T-helper 1 cell treated with Interleukin-12 subunit alpha and Interleukin-12 subunit beta and Interleukin-4 antibody, amounts not matched to agents 30 μg/mL and 1 μg/mL, for 36 hours (primary cell): Measurements from ENCODE around the gene ACSM2B.
"Not testable (repeated sequence)": the region's sequence is repeated elsewhere in the genome, so short reads cannot be mapped to it uniquely, and the experiment has no call there.

Experiments used
- H3K27ac Mint-ChIP-seq: one replicate; pipeline ENCODE4 v1.8.0; 2021; ENCODE audit warnings: mild to moderate bottlenecking, mixed read lengths
- H3K27me3 Mint-ChIP-seq: one replicate; pipeline ENCODE4 v1.8.0; 2021; ENCODE audit warnings: low read depth, mixed read lengths
- H3K36me3 Mint-ChIP-seq: one replicate; pipeline ENCODE4 v1.8.0; 2021; ENCODE audit warnings: low read depth, mixed read lengths
- H3K4me1 Mint-ChIP-seq: one replicate; pipeline ENCODE4 v1.8.0; 2021; ENCODE audit warnings: low read depth, mixed read lengths
- H3K4me3 Mint-ChIP-seq: one replicate; pipeline ENCODE4 v1.8.0; 2021; ENCODE audit warnings: mild to moderate bottlenecking, moderate library complexity, mixed read lengths
- H3K9me3 Mint-ChIP-seq: one replicate; pipeline ENCODE4 v1.8.0; 2021; ENCODE audit warnings: mixed read lengths

Gene ACSM2B, protein sequence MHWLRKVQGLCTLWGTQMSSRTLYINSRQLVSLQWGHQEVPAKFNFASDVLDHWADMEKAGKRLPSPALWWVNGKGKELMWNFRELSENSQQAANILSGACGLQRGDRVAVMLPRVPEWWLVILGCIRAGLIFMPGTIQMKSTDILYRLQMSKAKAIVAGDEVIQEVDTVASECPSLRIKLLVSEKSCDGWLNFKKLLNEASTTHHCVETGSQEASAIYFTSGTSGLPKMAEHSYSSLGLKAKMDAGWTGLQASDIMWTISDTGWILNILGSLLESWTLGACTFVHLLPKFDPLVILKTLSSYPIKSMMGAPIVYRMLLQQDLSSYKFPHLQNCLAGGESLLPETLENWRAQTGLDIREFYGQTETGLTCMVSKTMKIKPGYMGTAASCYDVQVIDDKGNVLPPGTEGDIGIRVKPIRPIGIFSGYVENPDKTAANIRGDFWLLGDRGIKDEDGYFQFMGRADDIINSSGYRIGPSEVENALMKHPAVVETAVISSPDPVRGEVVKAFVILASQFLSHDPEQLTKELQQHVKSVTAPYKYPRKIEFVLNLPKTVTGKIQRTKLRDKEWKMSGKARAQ

DNA sequence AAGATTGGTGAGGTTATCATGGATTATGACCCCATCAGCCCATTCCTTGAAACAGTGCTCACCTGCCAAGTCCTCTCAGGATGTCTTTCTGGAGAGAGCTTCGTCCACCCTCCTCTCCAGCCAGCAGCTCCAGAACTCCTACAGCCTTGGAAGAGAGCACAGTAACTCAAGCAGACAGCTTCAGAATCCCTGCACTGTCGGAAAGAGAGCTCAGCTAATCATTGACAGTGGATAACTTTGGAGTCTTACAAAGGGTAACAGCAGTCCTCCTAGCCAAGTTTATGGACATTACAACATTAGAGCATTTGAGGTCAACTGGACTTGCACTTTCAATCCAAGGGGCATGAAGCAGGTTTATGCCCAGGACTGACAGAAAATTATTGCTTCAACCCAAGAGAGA, at the start of gene ACSM2B:
Gene ACSM2B, minus strand, starts transcription at position 223 of the 400 bp plus-strand sequence. CDS start 11,522 bp downstream, outside the sequence.
- not testable (repeated sequence) for H3K9me3 Mint-ChIP-seq, H3K4me1 Mint-ChIP-seq, H3K27ac Mint-ChIP-seq, H3K4me3 Mint-ChIP-seq, H3K36me3 Mint-ChIP-seq, H3K27me3 Mint-ChIP-seq

DNA sequence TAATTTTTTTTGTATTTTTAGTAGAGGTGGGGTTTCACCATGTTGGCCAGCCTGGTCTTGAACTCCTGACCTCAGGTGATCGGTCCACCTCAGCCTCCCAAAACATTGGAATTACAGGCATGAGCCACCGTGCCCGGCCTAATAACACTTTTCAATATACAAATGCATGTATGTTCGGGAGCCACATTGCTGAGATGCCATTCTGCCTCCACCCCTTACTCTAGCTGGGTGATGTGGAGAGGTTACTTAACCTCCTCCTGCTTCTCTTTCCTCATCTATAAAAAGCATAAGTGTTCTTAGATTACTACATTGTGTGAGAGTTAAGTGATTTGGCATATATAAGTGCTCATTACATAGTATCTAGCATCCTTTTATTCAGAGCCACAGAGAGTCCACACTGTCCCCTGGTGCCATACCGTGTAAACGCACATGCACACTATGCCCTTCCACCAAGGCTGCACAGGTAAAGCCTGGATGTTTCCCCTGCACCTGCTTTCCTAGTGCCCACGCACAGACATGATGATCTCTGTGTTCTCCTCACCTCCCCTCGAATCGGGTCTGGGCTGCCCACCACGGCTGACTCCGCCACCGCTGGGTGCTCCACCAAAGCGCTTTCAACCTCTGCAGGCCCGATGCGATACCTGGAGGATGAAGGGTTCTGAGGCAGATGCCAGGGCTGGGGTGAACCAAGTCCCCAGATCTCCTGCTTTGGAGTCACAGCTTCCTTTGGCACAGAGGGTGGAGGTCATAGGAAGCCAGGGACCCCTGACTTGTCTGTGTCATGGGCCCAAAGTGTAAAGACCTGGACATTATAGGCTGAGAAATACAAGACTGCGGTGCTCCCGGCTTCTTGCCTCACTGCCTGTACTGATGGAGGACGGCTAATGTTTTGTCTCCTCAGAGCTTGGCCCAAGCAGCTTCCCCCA, 49.0 kb upstream of the ACSM2B start:
- no peak overlapping the region for H3K4me3 Mint-ChIP-seq
- H3K36me3 Mint-ChIP-seq: no peaks in the 10 kb centered on the region
- H3K27me3 Mint-ChIP-seq: no peaks in the 10 kb centered on the region
- no peak overlapping the region for H3K27ac Mint-ChIP-seq
- no peaks in the 10 kb centered on the region for H3K9me3 Mint-ChIP-seq
- H3K4me1 Mint-ChIP-seq: no peaks in the 10 kb centered on the region

DNA sequence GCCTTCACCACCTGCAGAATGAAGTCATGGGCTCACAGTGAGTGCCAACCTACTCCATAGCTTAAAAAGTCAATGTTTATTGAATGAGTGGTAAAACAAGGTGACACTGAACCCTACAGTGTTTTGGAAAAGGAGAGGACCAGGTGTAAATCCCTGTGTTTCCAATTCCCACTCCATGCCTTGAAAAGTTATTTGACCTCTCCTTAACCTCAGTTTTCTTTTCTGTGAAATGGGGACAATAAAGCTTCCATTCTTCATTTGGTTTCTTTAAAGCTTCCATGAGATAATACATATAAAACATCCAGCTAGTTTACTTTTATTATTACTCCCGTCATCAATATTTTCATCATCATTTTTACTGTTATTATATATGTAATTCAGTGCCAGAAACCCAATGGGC, 48.0 kb upstream of the ACSM2B start:
- H3K4me1 Mint-ChIP-seq: no peaks in the 10 kb centered on the region
- H3K27ac Mint-ChIP-seq: no peak overlapping the region
- no peaks in the 10 kb centered on the region for H3K36me3 Mint-ChIP-seq
- H3K9me3 Mint-ChIP-seq: no peaks in the 10 kb centered on the region
- H3K4me3 Mint-ChIP-seq: no peak overlapping the region
- no peaks in the 10 kb centered on the region for H3K27me3 Mint-ChIP-seq

GRCh38 chr16:20622498-20622870, 46.3 kb upstream of the ACSM2B start:
- Mint-ChIP-seq H3K27me3 (no peaks in the 10 kb centered on the region), H3K9me3 (no peaks in the 10 kb centered on the region), H3K4me1 (no peaks in the 10 kb centered on the region), H3K4me3 (no peak overlapping the region), H3K36me3 (no peaks in the 10 kb centered on the region), H3K27ac (no peak overlapping the region)

DNA sequence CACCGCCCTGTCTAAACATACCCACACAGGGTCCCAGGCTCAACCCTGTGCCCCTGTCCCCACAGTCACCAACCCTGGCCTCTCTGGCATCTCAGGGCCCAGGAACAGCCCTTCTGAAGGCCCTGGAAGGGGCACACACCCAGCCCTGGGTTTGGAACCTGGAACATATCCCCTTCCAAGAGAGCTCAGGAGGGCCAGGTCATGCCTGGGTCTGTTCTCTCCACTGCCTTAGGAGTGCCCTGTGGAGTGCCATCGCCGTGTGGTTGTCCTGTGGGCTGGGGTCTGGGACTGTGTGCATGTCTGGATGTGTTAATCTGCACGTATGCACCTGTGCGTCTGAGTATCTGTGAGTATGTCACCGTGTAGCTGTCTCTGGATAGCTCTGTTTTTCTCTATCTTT, 45.2 kb upstream of the ACSM2B start:
- Mint-ChIP-seq H3K36me3 (no peaks in the 10 kb centered on the region), H3K9me3 (no peaks in the 10 kb centered on the region), H3K4me3 (no peak overlapping the region), H3K27ac (no peak overlapping the region), H3K4me1 (no peaks in the 10 kb centered on the region), H3K27me3 (no peaks in the 10 kb centered on the region)

DNA sequence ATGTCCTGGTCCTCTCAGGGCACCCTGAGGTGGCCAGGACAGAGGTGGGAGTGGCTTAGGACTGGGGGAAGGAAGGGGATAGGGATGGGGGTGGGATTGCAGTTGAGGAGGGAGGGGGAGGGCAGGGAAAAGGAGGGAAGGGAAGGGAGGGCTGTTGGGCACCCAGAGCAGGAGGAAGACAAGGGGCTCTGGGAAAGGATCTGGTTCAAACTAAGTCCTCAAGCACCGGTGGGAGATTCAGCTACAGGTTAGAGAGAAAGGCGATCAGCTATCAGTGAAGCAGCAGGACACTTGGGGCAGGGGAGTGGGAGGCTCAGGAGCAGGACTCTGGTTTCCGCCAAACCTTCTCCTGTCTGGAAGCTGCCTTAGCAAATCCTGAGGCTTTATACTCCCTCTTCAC, 44.6 kb upstream of the ACSM2B start:
- Mint-ChIP-seq H3K36me3 (no peaks in the 10 kb centered on the region), H3K27ac (no peak overlapping the region), H3K27me3 (no peaks in the 10 kb centered on the region), H3K9me3 (no peaks in the 10 kb centered on the region), H3K4me3 (no peak overlapping the region), H3K4me1 (no peaks in the 10 kb centered on the region)

- H3K4me3 Mint-ChIP-seq: no peak overlapping the region
- no peaks in the 10 kb centered on the region for H3K27me3 Mint-ChIP-seq
- no peaks in the 10 kb centered on the region for H3K36me3 Mint-ChIP-seq
- no peaks in the 10 kb centered on the region for H3K4me1 Mint-ChIP-seq
- no peak overlapping the region for H3K27ac Mint-ChIP-seq
- H3K9me3 Mint-ChIP-seq: no peaks in the 10 kb centered on the region
Measured at GRCh38 chr16:20620003-20620402, 43.8 kb upstream of the ACSM2B start.

GRCh38 chr16:20617271-20617670, 41.1 kb upstream of the ACSM2B start:
- no peak overlapping the region for H3K27ac Mint-ChIP-seq
- H3K36me3 Mint-ChIP-seq: no peaks in the 10 kb centered on the region
- H3K4me3 Mint-ChIP-seq: no peak overlapping the region
- H3K4me1 Mint-ChIP-seq: no peaks in the 10 kb centered on the region
- H3K27me3 Mint-ChIP-seq: no peaks in the 10 kb centered on the region
- H3K9me3 Mint-ChIP-seq: no peaks in the 10 kb centered on the region

DNA sequence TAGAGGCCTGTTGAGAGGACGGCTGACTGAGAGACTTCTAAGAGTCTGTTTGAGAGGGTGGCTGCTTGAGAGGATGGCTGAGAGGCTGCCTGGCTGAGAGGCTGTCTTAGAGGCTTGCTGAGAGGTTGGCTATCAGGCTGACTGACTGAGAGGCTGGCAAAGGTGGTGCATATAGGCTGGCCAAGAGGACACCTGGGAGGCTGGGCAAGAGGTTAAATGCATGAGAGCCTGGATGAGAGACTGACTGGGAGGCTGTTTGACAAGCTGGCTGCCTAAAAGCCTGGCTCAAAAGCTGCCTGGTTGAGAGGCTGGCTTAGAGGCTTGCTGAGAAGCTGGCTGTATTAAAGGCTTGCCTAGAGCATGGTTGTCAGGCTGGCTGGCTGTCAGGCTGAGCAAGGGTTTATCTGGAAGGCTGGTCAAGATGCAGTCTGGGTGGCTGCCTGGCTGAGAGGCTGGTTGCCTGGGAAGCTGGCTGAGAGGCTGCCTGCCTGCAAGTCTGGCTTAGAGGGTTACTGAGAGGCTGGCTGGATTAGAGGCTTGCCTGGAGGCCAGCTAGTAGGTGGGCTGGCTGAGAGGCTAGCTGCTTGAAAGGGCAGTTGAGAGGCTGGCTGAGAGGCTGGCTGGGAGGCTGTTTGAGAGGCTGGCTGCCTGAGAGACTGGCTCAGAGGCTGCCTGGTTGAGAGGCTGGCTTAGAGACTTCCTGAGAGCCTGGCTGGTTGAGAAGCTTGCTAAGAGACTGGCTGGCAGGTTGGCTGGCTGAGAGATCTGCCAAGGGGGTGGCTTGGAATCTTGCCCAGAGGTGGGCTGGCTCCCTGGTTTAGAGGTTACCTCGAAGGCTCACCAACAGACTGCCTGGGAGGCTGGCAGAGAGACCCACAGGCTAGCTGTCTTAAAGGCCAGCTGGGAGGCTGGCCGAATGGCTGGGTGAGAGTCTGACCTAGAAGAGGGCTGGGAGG, 38.3 kb upstream of the ACSM2B start:
- no peaks in the 10 kb centered on the region for H3K36me3 Mint-ChIP-seq
- no peaks in the 10 kb centered on the region for H3K27me3 Mint-ChIP-seq
- no peak overlapping the region for H3K27ac Mint-ChIP-seq
- no peak overlapping the region for H3K4me3 Mint-ChIP-seq
- no peaks in the 10 kb centered on the region for H3K9me3 Mint-ChIP-seq
- no peaks in the 10 kb centered on the region for H3K4me1 Mint-ChIP-seq

GRCh38 chr16:20613481-20614185, 37.5 kb upstream of the ACSM2B start:
- H3K27me3 Mint-ChIP-seq: no peaks in the 10 kb centered on the region
- no peaks in the 10 kb centered on the region for H3K9me3 Mint-ChIP-seq
- no peaks in the 10 kb centered on the region for H3K4me1 Mint-ChIP-seq
- H3K27ac Mint-ChIP-seq: no peak overlapping the region
- H3K4me3 Mint-ChIP-seq: no peak overlapping the region
- H3K36me3 Mint-ChIP-seq: no peaks in the 10 kb centered on the region

- Mint-ChIP-seq H3K36me3 (no peaks in the 10 kb centered on the region), H3K27ac (no peak overlapping the region), H3K27me3 (no peaks in the 10 kb centered on the region), H3K4me3 (no peak overlapping the region), H3K4me1 (no peaks in the 10 kb centered on the region), H3K9me3 (no peaks in the 10 kb centered on the region)
Measured at GRCh38 chr16:20612551-20613480, 36.6 kb upstream of the ACSM2B start.

DNA sequence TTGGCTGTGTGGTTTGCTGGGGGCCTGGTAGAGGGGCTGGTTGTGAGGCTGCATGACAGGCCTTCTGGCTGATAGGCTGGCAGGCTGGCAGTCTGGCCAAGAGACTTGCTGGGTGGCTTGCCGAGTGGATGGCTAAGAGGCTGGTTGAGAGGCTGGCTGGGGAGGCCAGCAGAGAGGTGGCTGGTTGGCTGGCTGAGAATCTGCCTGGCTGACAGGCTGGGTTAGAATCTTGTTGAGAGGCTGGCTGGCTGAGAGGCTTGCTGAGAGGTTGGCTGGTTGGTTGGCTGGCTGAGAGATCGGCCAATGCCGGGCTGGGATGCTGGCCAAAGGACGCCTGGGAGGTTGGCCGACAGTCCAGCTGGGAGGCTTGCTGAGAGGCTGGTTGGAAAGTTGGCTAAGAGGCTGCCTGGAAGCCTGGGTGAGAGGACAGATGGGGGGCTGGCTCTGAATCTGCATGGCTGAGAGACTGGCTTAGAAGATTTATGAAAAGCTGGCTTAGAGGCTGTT, 35.9 kb upstream of the ACSM2B start:
- Mint-ChIP-seq H3K9me3 (no peaks in the 10 kb centered on the region), H3K27me3 (no peaks in the 10 kb centered on the region), H3K27ac (no peak overlapping the region)

More for the DNA sequence above, 35.9 kb upstream of the ACSM2B start:
- Mint-ChIP-seq H3K4me1 (no peaks in the 10 kb centered on the region), H3K36me3 (no peaks in the 10 kb centered on the region), H3K4me3 (no peak overlapping the region)
